Measurements from ENCODE around the gene STK32C. TPM values are rescaled to one million over a fixed set of nuclear protein-coding genes. Genes with fewer than 3 reads are reported as not detected.
"Not testable (repeated sequence)": the region's sequence is repeated elsewhere in the genome, so short reads cannot be mapped to it uniquely, and the experiment has no call there.

STK32C gene
- total RNA-seq, 4 donors from 2014 or later, result 5.0 to 8.9 (median 8.1) TPM

DNA sequence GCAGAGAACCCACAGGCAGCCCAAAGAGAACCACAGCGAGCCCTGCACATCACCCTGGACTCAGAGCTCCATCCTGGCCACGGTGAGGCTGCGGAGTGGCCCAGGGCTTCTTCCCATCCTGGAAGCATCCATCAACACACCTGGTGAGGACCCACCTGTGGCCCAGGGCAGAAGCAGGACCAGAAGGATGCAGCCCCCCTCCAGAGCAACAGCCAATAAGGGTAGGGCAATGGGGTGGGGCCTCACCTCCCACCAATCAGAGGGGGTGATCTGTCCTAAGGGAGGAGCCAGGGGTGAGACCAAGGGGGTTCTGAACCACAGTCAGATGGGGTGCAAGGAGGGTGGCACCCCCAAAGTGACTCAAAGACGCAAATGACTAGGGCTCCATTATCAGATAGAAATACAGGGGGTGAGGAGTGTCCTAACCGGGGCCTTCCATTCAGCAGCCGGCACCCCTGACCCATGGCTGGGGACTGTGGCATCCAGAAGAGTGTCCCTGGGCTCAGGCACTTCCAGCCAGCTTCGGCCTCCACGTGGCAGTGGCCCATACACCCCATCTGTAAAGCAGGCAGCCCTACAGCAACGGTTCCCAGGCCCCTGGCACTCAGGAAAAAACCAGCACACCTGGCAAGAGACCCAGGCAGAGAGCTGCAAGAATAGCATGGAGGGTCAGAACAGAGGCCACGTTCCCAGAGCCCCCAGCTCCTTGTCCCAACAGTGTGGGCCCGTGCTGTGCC is 36.9 kb downstream of the STK32C start:
- DNase-seq (ENCODE audit: low spot score) (no peak), ATAC-seq (ENCODE audit: low FRiP score) (no peak)
- TF ChIP-seq, protein P1, sequence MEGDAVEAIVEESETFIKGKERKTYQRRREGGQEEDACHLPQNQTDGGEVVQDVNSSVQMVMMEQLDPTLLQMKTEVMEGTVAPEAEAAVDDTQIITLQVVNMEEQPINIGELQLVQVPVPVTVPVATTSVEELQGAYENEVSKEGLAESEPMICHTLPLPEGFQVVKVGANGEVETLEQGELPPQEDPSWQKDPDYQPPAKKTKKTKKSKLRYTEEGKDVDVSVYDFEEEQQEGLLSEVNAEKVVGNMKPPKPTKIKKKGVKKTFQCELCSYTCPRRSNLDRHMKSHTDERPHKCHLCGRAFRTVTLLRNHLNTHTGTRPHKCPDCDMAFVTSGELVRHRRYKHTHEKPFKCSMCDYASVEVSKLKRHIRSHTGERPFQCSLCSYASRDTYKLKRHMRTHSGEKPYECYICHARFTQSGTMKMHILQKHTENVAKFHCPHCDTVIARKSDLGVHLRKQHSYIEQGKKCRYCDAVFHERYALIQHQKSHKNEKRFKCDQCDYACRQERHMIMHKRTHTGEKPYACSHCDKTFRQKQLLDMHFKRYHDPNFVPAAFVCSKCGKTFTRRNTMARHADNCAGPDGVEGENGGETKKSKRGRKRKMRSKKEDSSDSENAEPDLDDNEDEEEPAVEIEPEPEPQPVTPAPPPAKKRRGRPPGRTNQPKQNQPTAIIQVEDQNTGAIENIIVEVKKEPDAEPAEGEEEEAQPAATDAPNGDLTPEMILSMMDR (IDR thresholded peaks at IDR 0.05), result no peak

DNA sequence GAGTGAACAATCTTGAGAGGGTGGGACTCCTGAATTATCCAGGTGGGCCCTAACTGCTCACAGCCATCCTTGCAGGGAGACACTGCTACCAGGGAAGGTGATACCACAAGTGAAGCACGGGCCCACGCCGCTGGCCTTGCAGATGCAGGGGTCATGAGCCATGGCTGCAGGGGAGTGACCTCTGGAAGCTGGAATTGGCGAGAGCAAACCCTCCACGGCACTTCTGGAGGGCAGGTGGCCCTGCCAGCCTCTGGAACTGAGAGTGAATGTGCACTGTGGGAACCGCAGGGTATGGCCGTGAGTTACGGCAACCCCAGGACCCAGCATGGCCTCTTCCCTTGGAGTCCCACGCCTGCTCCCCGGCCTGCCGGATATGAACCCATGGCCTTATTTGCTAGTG is 37.5 kb downstream of the STK32C start:
- TF ChIP-seq, protein P1 (IDR thresholded peaks at IDR 0.05), result no peak
- ATAC-seq (ENCODE audit: low FRiP score) (no peak), DNase-seq (ENCODE audit: low spot score) (no peak)

GRCh38 chr10:132269266-132270230 is 38.2 kb downstream of the STK32C start:
- DNase-seq (ENCODE audit: low spot score) (no peak), ATAC-seq (ENCODE audit: low FRiP score) (no peak)
- TF ChIP-seq, protein P1 (IDR thresholded peaks at IDR 0.05), result no peak

- ATAC-seq (ENCODE audit: low FRiP score), result not testable (repeated sequence)
Observed at GRCh38 chr10:132267916-132268315, 39.8 kb downstream of the STK32C start.

GRCh38 chr10:132266594-132267161 is 41.1 kb downstream of the STK32C start:
- DNase-seq (ENCODE audit: low spot score), result no peak
- no peak for ATAC-seq (ENCODE audit: low FRiP score)
- TF ChIP-seq, protein P1 (IDR thresholded peaks at IDR 0.05), result no peak

More at GRCh38 chr10:132267916-132268315, 39.8 kb downstream of the STK32C start:
- not testable (repeated sequence) for DNase-seq (ENCODE audit: low spot score)

- ATAC-seq (ENCODE audit: low FRiP score) (no peak), DNase-seq (ENCODE audit: low spot score) (no peak)
- TF ChIP-seq, protein P1 (IDR thresholded peaks at IDR 0.05), result no peak
Observed at GRCh38 chr10:132265890-132266496, 41.8 kb downstream of the STK32C start.

All from omental fat pad (tissue), 4 donors.